ENCODE data around the gene RAX2. TPM values are rescaled to one million over a fixed set of nuclear protein-coding genes. Genes with fewer than 3 reads are reported as not detected.

The RAX2 gene
- total and polyA plus RNA-seq, 10 of the 15 experiments (the other 5 are each of a cell fraction or from before 2014, with no cell fraction given): not detected

DNA sequence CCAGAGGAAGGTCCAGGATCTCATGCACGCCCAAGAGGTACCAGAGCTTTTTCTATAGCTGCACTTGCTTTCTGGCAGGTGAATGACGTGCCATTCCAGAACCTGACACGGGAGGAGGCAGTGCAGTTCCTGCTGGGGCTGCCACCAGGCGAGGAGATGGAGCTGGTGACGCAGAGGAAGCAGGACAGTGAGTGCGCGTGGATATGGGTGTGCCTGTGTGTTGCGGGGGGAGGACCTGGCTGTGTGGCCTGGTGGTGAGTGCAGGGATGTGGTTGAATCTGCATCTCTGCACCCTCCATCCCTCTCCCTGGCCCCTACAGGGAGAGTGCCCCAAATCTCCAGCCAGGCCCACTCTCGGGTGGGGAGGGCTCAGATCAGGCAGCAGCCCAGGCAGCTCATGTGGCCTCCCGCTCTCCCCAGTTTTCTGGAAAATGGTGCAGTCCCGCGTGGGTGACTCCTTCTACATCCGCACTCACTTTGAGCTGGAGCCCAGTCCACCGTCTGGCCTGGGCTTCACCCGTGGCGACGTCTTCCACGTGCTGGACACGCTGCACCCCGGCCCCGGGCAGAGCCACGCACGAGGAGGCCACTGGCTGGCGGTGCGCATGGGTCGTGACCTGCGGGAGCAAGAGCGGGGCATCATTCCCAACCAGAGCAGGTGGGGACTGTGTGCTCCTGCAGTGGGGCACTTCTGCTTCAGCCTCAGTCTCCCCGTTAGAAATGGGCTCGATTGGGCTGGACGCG lies 33.4 kb downstream of the RAX2 start:
- Histone ChIP-seq H4K20me1 (ENCODE audit: control insufficient read depth, insufficient read depth) (no peaks in the 10 kb centered on the region), H3K79me2 (ENCODE audit: control insufficient read depth, insufficient read depth, low read length) (no peaks in the 10 kb centered on the region), H2AFZ (ENCODE audit: control insufficient read depth, low read depth, low read length) (no peak overlapping the region), H3K27ac (ENCODE audit: control insufficient read depth, insufficient read depth) (no peak overlapping the region), H3K27me3 (replicated peaks in 1 of 2; ENCODE audit: control insufficient read depth in 2 of 2, insufficient read depth in 2 of 2, low read length in 1 of 2) (no peaks in the 10 kb centered on the region), H3K4me3 (no peak overlapping the region), H3K9me3 (replicated peaks; ENCODE audit: control insufficient read depth, insufficient read depth, low read length) (no peaks in the 10 kb centered on the region), H3K36me3 (ENCODE audit: control insufficient read depth in 2 of 2, insufficient read depth in 2 of 2, low read length in 1 of 2) (no peaks in the 10 kb centered on the region), H3K4me2 (ENCODE audit: control insufficient read depth, insufficient read depth) (no peak overlapping the region), H3K9ac (ENCODE audit: control insufficient read depth, insufficient read depth, low read length) (no peak overlapping the region), H3K4me1 (ENCODE audit: control insufficient read depth, insufficient read depth, low read length) (no peaks in the 10 kb centered on the region)
- ChIA-PET CTCF (interaction anchor here (0.6 kb wide), 1 partner anchor 17 kb away, joined by 3 read pairs; no protein-coding TSS in a partner anchor), POLR2A (no interaction called here), RAD21 (ENCODE audit: unreplicated experiment) (no interaction called here), SMC1A (ENCODE audit: uncharacterized antibody, unreplicated experiment) (interaction anchor here (0.6 kb wide), 1 partner anchor 24 kb away, joined by 3 read pairs; the partner anchor contains the start of gene MRPL54)
- DNase-seq (ENCODE audit: low read depth, low spot score): no peak
- FAIRE-seq: no peak
- no TSS peak for BruUV-seq (replicated peaks)
- TF ChIP-seq IRF4 (IDR thresholded peaks at IDR 0.05; ENCODE audit: low read depth, low read length) (no peak), PAX8 (IDR thresholded peaks at IDR 0.05) (no peak), ZBED1 (IDR thresholded peaks at IDR 0.05; ENCODE audit: borderline replicate concordance) (no peak), CREB1 (IDR thresholded peaks at IDR 0.05; ENCODE audit: low read depth) (no peak), BHLHE40 (IDR thresholded peaks at IDR 0.05; ENCODE audit: borderline replicate concordance in 1 of 2, low read depth in 2 of 2, low read length in 1 of 2) (no peak), NFYA (IDR thresholded peaks at IDR 0.05; ENCODE audit: borderline replicate concordance, low read depth, low read length) (no peak), HDGF (IDR thresholded peaks at IDR 0.05) (no peak), STAT3 (IDR thresholded peaks at IDR 0.05; ENCODE audit: low read depth, low read length) (no peak), ZNF24 (IDR thresholded peaks at IDR 0.05) (no peak), EGR1 (IDR thresholded peaks at IDR 0.05; ENCODE audit: borderline replicate concordance in 1 of 2, low read depth in 2 of 2, low read length in 2 of 2) (no peak), FOXM1 (IDR thresholded peaks at IDR 0.05; ENCODE audit: low read depth, low read length) (no peak), SREBF2 (IDR thresholded peaks at IDR 0.05; ENCODE audit: low read length) (no peak)
- TF ChIP-seq, protein P1, sequence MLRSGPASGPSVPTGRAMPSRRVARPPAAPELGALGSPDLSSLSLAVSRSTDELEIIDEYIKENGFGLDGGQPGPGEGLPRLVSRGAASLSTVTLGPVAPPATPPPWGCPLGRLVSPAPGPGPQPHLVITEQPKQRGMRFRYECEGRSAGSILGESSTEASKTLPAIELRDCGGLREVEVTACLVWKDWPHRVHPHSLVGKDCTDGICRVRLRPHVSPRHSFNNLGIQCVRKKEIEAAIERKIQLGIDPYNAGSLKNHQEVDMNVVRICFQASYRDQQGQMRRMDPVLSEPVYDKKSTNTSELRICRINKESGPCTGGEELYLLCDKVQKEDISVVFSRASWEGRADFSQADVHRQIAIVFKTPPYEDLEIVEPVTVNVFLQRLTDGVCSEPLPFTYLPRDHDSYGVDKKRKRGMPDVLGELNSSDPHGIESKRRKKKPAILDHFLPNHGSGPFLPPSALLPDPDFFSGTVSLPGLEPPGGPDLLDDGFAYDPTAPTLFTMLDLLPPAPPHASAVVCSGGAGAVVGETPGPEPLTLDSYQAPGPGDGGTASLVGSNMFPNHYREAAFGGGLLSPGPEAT (IDR thresholded peaks at IDR 0.05; ENCODE audit: low read depth): no peak
- TF ChIP-seq, protein P2, sequence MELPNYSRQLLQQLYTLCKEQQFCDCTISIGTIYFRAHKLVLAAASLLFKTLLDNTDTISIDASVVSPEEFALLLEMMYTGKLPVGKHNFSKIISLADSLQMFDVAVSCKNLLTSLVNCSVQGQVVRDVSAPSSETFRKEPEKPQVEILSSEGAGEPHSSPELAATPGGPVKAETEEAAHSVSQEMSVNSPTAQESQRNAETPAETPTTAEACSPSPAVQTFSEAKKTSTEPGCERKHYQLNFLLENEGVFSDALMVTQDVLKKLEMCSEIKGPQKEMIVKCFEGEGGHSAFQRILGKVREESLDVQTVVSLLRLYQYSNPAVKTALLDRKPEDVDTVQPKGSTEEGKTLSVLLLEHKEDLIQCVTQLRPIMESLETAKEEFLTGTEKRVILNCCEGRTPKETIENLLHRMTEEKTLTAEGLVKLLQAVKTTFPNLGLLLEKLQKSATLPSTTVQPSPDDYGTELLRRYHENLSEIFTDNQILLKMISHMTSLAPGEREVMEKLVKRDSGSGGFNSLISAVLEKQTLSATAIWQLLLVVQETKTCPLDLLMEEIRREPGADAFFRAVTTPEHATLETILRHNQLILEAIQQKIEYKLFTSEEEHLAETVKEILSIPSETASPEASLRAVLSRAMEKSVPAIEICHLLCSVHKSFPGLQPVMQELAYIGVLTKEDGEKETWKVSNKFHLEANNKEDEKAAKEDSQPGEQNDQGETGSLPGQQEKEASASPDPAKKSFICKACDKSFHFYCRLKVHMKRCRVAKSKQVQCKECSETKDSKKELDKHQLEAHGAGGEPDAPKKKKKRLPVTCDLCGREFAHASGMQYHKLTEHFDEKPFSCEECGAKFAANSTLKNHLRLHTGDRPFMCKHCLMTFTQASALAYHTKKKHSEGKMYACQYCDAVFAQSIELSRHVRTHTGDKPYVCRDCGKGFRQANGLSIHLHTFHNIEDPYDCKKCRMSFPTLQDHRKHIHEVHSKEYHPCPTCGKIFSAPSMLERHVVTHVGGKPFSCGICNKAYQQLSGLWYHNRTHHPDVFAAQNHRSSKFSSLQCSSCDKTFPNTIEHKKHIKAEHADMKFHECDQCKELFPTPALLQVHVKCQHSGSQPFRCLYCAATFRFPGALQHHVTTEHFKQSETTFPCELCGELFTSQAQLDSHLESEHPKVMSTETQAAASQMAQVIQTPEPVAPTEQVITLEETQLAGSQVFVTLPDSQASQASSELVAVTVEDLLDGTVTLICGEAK (IDR thresholded peaks at IDR 0.05; ENCODE audit: borderline replicate concordance): no peak
- TF ChIP-seq, protein P3, sequence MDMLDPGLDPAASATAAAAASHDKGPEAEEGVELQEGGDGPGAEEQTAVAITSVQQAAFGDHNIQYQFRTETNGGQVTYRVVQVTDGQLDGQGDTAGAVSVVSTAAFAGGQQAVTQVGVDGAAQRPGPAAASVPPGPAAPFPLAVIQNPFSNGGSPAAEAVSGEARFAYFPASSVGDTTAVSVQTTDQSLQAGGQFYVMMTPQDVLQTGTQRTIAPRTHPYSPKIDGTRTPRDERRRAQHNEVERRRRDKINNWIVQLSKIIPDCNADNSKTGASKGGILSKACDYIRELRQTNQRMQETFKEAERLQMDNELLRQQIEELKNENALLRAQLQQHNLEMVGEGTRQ (IDR thresholded peaks at IDR 0.05; ENCODE audit: borderline replicate concordance, low read depth, low read length): no peak
- intact Hi-C loops (cut with micrococcal nuclease; ENCODE audit: unreplicated experiment): no loop called here
- ATAC-seq: no peak
- in situ Hi-C loops (cut with MboI): no loop called here
- 58% methylated on average over 32 of the region's 32 CpGs for WGBS (ENCODE audit: insufficient coverage, insufficient replicate concordance, low lambda C conversion rate, missing lambda C conversion rate)
